Tibial artery (tissue), 4 donors: ENCODE results near the gene ZFAND2A.
"Not testable (repeated sequence)": the region's sequence is repeated elsewhere in the genome, so short reads cannot be mapped to it uniquely, and the experiment has no call there.

Source experiments
- DNase-seq, 2 donors: peaks; one replicate each; pipeline ENCODE4 v3.0.0-alpha.2; 2019
- H3K27ac ChIP-seq, 2 donors: fragments of 200-600 bp; sonication (generic) in 1 of 2; 1 replicate in 1 of 2; 2 replicates in 1 of 2; pipeline ENCODE4 v1.5.1; 2018 to 2019; ENCODE audit warnings: mild to moderate bottlenecking in 1 of 2
- H3K27me3 ChIP-seq, 2 donors: fragments of 200-600 bp; sonication (generic) in 1 of 2; one replicate each; pipeline versions ENCODE4 v1.5.1 to v1.6.0; 2016 to 2019
- H3K36me3 ChIP-seq, 3 donors: fragments of 200-600 bp; sonication (generic) in 2 of 3; one replicate each; pipeline ENCODE4 v1.5.1; 2016 to 2019; ENCODE audit warnings: mild to moderate bottlenecking in 2 of 3
- H3K4me1 ChIP-seq, 4 donors: fragments of 200-600 bp; sonication (generic) in 2 of 4; 1 replicate in 3 of 4; 2 replicates in 1 of 4; pipeline ENCODE4 v1.5.1; 2016 to 2019
- H3K4me3 ChIP-seq, 2 donors: fragments of 200-600 bp; sonication (generic) in 1 of 2; 1 replicate in 1 of 2; 2 replicates in 1 of 2; pipeline ENCODE4 v1.5.1; 2018 to 2019; ENCODE audit warnings: mild to moderate bottlenecking in 2 of 2
- H3K9me3 ChIP-seq, 3 donors: fragments of 200-600 bp; sonication (generic) in 1 of 3; one replicate each; pipeline ENCODE4 v1.5.1; 2016 to 2019
- intact Hi-C: fragments of 100-400 bp; cut with DNase I; formaldehyde crosslinking; loops from one replicate; pipeline ENCODE4 v1.15.0; 2023; ENCODE audit warnings: low total_unique reads
- TF ChIP-seq, protein P1 (sequence below), 2 experiments: fragments of 200-600 bp in 1 of 2; fragments of 450-650 bp in 1 of 2; IDR thresholded peaks; one replicate each; pipeline ENCODE4 v1.5.1; 2017 to 2019; ENCODE audit warnings: antibody characterized with exemption in 2 of 2, mild to moderate bottlenecking in 1 of 2, moderate library complexity in 1 of 2

The ZFAND2A gene

DNA sequence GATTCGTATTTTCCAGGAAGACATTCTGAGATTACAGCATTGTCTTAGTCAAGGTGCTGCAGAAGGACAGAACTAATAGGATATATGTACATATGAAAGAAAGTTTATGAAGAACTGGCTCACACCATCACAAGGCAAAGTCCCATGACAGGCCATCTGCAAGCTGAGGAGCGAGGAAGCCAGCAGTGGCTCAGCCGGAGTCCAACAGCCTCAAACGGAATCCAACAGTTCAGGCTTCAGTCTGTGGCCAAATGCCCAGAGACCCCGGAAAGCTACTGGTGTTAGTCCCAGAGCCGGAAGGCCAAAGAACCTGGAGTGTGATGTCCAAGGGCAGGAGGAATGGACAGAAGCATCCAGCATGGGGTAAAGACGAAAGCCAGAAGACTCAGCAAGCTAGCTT, 4.4 kb upstream of the ZFAND2A start:
- Histone ChIP-seq H3K27ac (no peak overlapping the region), H3K4me3 (no peak overlapping the region), H3K27me3 (no peaks in the 10 kb centered on the region), H3K4me1 (peaks cover 0 to 18% (median 6%) of the 10 kb centered on the region in 4 donors), H3K36me3 (peaks cover 0 to 29% (median 15%) of the 10 kb centered on the region in 3 donors), H3K9me3 (no peaks in the 10 kb centered on the region)
- TF ChIP-seq, protein P1, sequence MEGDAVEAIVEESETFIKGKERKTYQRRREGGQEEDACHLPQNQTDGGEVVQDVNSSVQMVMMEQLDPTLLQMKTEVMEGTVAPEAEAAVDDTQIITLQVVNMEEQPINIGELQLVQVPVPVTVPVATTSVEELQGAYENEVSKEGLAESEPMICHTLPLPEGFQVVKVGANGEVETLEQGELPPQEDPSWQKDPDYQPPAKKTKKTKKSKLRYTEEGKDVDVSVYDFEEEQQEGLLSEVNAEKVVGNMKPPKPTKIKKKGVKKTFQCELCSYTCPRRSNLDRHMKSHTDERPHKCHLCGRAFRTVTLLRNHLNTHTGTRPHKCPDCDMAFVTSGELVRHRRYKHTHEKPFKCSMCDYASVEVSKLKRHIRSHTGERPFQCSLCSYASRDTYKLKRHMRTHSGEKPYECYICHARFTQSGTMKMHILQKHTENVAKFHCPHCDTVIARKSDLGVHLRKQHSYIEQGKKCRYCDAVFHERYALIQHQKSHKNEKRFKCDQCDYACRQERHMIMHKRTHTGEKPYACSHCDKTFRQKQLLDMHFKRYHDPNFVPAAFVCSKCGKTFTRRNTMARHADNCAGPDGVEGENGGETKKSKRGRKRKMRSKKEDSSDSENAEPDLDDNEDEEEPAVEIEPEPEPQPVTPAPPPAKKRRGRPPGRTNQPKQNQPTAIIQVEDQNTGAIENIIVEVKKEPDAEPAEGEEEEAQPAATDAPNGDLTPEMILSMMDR (IDR thresholded peaks at IDR 0.05): no peak
- intact Hi-C loops: no loop called here
- no peak for DNase-seq

DNA sequence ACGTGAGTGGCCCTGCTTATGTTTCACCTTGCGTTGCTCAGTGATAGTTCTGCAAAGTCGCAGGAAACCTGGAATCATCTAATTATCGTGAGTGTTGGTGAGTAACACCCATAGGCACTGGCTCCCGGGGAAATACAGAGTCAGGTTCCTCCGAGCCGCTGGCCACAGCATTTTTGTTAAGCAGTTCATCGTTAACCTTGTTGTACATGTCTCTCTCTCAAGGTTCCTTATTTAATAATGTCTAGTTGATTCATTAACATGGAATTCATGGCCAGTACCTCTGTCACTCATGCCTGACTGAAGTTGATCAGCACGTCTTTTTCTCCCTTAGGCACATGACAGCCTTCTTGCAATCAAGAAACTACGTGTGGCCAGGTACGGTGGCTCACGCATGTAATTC, 3.1 kb upstream of the ZFAND2A start:
- Histone ChIP-seq H3K36me3 (peaks cover 0 to 30% (median 15%) of the 10 kb centered on the region in 3 donors), H3K27ac (no peak overlapping the region), H3K27me3 (no peaks in the 10 kb centered on the region), H3K4me3 (no peak overlapping the region), H3K4me1 (peaks cover 0 to 25% (median 16%) of the 10 kb centered on the region in 4 donors), H3K9me3 (no peaks in the 10 kb centered on the region)
- intact Hi-C loops: no loop called here
- TF ChIP-seq, protein P1 (IDR thresholded peaks at IDR 0.05): no peak
- DNase-seq: no peak

DNA sequence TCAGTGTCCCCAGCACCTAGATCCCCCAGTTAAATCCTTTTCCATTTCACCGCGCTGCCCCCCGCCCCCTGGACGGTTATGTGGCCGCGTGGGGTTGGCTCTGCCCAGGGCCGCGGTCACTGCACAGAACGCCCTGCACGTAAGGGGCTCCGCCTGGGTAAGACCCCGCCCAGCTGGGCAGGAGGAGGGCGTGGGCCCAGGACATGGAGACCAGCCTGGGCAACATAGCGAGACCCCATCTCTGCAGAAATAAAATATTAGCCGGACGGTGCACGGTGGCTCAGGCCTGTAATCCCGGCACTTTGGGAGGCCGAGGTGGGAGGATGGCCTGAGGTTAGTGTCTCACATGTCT, 650 bp upstream of the ZFAND2A start:
- peak overlapping the region; percentile 88 to 89 for H3K27ac ChIP-seq
- no peaks in the 10 kb centered on the region for H3K27me3 ChIP-seq
- no peak for DNase-seq
- TF ChIP-seq, protein P1 (IDR thresholded peaks at IDR 0.05): no peak
- peaks cover 0 to 29% (median 18%) of the 10 kb centered on the region in 4 donors for H3K4me1 ChIP-seq
- H3K4me3 ChIP-seq: peak overlapping the region; percentile 90 to 100
- intact Hi-C loops: no loop called here
- peaks cover 9 to 50% (median 35%) of the 10 kb centered on the region in 3 donors for H3K36me3 ChIP-seq
- no peaks in the 10 kb centered on the region for H3K9me3 ChIP-seq

DNA sequence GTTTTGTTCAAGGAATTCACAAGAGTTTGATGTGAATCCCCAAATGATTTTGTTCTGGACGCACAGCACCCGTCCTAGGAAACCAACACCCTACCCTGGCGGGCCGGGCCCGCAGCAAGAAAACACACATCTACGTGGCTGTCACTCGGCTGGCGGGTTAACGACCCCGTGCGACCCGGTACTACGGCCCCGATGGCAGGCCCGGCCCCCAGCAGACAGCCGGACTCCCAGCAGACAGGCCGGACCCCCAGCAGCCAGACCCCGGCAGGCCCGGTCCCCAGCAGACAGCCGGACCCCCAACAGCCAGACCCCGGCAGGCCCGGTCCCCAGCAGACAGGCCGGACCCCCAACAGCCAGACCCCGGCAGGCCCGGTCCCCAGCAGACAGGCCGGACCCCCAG, 765 bp downstream of the ZFAND2A start:
- peaks cover 19 to 50% (median 38%) of the 10 kb centered on the region in 3 donors for H3K36me3 ChIP-seq
- intact Hi-C loops: not testable (repeated sequence)

DNA sequence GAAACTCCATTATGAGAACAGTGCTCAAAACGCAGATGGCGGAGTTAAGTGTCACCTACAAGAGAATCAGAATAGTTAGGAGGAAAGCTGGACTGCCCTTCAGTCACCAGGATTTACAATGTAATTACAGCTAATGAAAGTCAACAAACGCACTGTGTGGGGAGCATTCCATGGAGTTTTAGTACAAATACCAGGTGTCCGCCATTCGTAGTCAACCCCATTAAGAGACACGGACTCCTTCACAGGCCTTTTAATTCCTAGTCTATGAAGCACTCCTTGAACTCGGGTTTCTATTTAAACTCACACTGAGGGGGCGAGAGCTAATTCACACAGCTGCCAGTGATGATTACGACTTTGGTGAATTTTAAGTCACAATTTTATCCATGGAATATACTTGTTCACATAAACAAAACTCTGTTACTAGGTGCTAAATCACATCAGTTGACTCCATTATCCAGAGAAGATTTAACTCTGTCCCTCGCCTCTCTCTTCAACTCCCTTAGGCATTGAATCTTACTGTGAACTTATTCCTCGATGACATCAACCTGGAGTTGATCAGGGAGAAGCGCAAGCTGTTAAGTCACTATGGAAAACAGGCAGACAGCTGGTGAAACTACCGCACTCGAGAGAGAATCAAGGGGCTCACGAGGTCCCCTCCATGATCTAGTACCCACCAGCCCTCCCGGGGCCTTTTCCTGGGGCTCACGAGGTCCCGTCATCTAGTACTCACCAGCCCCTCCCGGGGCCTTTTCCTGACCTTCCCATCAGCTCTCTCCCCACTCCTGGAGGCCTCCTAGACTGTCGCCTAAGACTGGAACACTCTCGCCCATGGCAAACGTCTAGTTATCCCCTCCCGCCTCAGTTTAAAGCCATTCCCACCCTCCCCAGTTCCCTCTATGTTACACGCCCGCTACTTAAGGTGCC, 1.5 kb downstream of the ZFAND2A start:
- Histone ChIP-seq H3K9me3 (no peaks in the 10 kb centered on the region), H3K4me3 (peak overlapping the region; percentile 90 to 100), H3K27ac (peak overlapping the region in 1 of 2 donors; percentile 59), H3K4me1 (peaks cover 0 to 29% (median 18%) of the 10 kb centered on the region in 4 donors), H3K27me3 (no peaks in the 10 kb centered on the region), H3K36me3 (peaks cover 27 to 50% (median 40%) of the 10 kb centered on the region in 3 donors)
- intact Hi-C loops: no loop called here
- TF ChIP-seq, protein P1 (IDR thresholded peaks at IDR 0.05): no peak
- no peak for DNase-seq

More for the DNA sequence above, 765 bp downstream of the ZFAND2A start:
- Histone ChIP-seq H3K4me1 (peaks cover 0 to 29% (median 18%) of the 10 kb centered on the region in 4 donors), H3K4me3 (peak overlapping the region; percentile 90 to 100), H3K27ac (peak overlapping the region in 1 of 2 donors; percentile 59)
- not testable (repeated sequence) for H3K9me3 ChIP-seq, H3K27me3 ChIP-seq, DNase-seq
